HT1080 (cell line): ENCODE results near the gene KRTAP1-1. TPM values are rescaled to one million over a fixed set of nuclear protein-coding genes. Genes with fewer than 3 reads are reported as not detected.
"Not testable (repeated sequence)": the region's sequence is repeated elsewhere in the genome, so short reads cannot be mapped to it uniquely, and the experiment has no call there.

Experiments
- DNase-seq: peaks from one replicate; pipeline ENCODE4 v3.0.0-alpha.2; 2015; ENCODE audit warnings: low read depth
- small RNA-seq: library from RNA; depleted of rRNA; stranded (forward); fragments of <200 nt; gene quantifications from one replicate; pipeline ENCODE3, GENCODE V24; 2014
- total RNA-seq: library from RNA; depleted of rRNA; stranded (reverse); fragments of >200 nt; shearing (Covaris generic); gene quantifications from 2 replicates; pipeline ENCODE4 v1.2.3, GENCODE V29; 2014; rRNA removed

The KRTAP1-1 gene
- total RNA-seq, 1 experiment from 2014 or later, result not detected

DNA sequence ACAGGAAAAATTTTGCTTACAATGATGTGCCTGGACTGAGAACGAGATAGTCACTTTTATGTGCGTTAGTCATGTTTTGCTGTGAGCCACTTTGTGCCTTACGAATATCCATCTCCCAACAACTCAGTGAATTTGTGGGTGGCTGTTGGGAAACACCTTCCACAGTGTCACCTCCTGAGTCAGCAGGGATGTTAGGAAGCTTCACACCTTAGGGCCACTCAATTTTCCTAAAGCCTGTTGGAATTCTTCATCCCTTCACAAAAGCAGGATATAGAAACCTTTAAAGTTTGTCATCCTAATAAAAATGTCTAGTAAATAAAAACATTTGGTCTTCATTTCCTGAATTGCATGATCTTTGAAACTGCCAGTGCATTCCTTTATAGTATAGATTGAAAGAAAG is 28.1 kb downstream of the KRTAP1-1 start:
- no peak for DNase-seq

DNA sequence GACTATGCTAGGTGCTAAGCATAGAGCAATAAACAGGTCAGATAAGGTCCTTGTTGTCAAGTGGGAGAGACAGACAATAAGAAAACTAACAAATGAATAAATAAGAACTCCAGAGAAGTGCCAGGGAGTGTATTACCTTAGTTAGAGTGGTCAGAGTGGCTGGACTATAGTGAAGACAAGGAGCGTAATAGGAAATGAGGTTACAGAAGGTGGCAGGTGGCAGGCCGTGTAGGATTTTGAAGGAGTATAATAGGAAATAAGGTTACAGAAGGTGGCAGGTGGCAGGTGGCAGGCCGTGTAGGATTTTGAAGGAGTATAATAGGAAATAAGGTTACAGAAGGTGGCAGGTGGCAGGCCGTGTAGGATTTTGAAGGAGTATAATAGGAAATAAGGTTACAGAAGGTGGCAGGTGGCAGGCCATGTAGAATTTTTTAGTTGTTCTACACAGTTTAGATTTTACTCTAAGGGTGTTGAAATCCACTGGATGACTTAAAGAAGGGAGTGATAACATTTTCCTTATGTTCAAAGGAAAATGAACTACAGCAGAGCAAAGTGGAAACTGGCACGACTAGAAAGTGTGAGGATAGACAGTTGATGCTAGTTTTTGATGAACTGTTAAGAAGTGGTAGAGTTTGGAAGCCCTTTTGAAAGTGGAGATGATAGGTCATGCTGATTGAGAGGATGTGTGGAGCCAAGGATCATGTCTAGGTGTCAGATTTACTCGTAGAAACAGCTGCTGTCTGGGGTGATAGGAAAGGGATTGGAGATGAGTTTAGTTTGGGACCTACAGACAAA is 28.7 kb downstream of the KRTAP1-1 start:
- no peak for DNase-seq

DNA sequence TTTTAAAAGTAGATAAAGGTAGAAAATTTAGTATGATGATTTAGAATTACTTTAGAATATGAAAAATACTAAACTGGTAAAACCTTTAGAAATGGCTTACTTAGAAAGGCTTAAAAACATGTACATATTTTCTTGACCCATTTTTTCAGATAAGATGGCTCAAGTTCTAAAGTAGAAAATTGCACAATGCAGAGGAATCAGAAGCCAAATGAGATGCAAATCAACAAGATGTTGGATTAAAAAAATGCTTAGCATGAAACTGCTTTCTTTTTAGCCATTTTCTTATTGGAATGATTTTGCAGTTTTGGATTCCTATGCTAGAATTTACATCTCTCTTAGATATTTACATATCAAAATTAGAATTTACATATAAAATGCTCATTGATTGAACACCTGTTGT is 30.8 kb downstream of the KRTAP1-1 start:
- no peak for DNase-seq

DNA sequence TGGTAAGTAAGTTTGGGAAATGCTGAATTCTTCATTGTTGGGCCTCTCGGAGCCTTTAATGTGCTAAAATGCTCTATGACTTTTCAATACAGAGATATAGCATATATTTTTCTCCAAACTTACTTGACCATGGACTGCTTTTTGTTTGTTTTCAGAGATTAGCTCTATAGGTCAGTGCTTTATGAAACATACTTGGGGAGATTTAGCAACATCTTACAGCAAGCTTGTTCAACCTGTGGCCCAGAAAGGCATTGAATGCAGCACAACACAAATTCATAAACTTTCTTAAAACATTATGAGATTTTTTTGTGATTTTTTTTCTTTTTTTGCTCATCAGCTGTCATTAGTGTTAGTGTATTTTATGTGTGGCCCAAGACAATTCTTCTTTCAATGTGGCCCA is 31.3 kb downstream of the KRTAP1-1 start:
- no peak for DNase-seq

DNA sequence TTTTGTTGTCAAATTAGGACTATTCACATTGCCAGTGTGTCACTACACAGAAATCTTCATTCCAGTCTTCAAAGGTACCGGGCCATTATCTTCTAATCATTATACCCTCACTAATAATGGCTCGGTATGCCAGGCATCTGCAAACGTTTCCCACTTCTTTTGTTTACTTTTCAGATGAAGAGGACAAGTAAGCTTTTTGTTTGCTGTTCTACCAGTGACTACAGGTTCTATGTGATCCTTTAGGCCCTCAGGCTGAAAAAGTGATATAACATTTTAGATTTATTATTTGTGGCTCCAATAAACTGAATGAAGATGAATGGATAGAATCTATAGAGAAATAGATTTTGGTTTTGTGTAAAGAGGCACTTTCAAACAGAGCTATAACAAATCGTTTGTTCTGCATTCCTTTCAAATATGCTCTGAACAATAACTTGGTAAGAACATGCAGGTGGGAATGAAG is 31.9 kb downstream of the KRTAP1-1 start:
- DNase-seq, result no peak

DNA sequence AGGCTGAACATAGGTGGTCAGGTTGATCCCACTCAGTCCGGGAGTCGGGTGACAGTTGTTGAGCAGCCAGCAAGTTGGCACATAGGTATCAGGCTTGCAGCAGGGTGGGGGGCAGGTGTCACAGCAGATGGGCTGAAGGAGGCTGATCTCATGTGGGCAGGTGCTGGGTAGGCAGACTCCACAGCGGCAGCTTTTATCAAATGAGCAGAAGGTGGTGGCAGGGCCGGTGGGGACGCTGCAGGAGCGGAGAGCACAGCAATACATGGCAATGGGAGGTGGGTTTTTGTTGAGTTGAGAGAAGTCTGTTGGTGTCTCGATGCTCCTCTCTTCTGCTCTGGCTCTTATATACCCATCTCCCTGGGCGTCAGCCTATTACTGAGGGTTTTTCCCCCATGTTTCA is 32.4 kb downstream of the KRTAP1-1 start, which contains the start of gene KRTAP3-1:
Gene KRTAP3-1, minus strand, starts transcription at position 318 of the 400 bp plus-strand sequence. Its CDS starts 54 bp downstream, at position 264.
- no peak for DNase-seq

DNA sequence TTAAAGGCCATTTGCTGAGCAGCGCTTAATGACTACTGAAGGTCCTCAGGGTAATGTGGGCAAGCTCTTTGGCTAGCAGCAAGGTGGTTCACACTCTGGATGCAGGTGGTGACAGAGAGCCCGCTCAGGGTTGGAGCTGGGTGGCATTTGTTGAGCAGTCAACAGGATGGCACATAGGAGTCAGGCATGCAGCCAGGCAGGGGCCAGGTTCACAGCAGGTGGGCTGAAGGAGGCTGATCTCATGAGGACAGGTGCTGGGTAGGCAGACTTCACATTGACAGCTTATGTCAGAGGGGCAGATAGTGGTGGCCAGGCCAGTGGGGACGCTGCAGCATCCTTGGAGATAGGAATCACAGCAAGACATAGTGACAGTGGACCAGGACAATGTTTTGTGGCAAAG is 36.9 kb downstream of the KRTAP1-1 start:
- DNase-seq, result no peak

DNA sequence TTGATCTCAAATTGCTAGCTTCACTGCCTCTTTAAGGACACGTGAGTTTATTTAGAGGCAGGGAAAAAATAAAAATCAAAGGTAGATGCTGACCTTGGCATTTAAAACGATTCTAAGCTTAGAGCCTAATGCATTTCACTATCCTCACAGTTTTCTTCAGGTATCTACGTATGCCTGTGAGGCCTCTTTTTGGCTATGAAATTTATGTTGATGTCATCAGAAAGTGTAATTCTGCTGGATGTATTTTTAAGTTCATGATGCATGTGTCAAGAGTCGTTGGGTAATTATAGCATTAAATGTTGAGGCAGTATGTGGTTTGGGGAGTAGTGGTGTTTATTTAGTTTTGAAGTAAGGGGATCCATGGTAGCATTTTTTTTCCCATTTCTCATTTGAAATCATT is 37.3 kb downstream of the KRTAP1-1 start:
- no peak for DNase-seq

DNA sequence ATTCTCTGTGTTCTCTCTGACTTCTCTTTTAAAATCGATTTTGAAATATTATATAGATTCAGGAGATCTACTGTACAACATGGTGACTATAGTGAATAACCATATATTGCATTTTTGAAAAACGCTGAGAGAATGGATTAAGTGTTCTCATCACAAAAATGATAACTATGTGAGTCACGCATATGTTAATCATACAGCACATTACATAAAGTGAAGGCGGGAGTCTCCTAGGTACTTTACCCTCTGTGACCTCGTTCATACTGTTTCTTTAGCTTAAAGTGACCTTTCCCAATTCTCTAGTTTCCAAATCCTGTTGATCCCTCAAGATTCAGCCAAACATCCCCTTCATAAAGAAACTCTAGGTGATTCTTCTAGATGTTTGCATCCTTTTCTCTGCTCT is 38.4 kb downstream of the KRTAP1-1 start:
- no peak for DNase-seq

DNA sequence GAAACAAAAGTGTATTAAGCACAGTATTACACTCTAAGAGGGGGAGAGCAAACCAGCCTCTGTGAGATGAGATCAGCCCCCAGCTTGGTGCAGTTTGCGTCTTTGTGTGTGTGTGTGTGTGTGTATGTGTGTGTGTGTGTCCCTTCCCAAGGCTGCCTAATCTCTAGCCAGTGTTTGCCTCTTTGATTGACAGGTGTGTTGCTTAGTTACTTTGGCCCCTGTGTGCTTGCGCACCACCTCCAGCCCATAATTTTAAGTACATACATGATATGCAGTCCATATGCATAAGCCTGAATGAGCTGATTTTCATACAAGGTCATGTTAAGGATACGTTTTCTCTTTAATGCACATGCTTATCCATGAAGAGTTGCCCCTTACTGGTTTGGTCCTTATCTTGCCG is 39.5 kb downstream of the KRTAP1-1 start:
- DNase-seq, result no peak

DNA sequence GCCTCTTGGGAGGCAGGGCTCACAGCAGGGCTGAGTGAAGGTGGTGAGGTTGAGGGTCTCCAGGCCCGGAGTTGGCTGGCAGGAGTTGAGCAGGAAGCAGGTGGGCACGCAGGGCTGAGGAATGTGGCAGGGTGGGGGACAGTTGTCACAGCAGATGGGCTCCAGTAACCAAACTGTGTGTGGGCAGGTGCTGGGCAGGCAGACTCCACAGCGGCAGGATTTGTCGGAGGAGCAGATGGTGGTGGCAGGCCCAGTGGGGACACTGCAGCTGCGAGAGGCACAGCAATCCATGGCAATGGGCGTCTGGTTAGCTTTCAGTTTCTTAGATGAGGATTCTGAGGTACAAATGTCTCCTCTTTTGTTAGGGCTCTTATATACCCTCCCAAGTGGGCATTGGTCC is 41.7 kb downstream of the KRTAP1-1 start, which contains the start of gene KRTAP3-2:
Gene KRTAP3-2, minus strand, starts transcription at position 344 of the 400 bp plus-strand sequence. Its CDS starts 53 bp downstream, at position 291.
- DNase-seq, result not testable (repeated sequence)

DNA sequence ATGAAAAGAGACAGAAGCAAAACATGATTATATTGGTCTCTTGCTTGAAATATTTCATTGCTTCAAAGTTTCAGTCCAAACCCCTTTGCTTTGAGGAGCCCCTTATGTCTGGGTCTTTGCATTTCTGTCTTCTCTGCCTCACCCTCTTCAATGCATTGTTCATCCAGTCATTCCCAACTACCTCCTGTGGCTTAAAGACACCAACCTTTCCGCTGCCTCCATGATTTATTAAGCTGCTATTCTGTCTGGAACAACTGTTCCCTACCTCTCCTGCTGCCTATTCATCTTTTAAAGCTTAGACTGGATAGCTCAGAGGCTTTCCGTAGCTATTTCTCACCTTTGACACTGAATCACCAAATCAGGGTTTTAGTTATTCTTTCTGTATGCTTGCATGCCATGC is 43.9 kb downstream of the KRTAP1-1 start:
- no peak for DNase-seq

DNA sequence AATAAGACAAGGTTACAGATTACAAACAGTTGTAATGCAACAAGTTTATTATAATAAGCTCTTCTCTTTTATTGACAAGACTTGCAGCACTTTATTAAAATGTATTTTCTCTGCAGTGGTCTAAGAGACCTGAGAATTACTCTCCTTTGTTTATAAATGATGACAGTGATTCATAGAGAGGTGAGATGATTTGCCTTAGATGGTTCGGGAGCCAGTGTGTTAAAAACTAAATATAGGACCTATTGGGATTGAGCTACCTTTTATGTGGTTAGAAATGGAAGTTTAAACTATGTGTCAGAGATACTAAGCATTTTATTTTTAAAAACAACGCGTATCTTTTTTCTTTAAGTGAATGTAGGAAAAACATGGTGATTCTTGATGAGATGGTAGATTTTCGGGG is 44.4 kb downstream of the KRTAP1-1 start:
- DNase-seq, result no peak

DNA sequence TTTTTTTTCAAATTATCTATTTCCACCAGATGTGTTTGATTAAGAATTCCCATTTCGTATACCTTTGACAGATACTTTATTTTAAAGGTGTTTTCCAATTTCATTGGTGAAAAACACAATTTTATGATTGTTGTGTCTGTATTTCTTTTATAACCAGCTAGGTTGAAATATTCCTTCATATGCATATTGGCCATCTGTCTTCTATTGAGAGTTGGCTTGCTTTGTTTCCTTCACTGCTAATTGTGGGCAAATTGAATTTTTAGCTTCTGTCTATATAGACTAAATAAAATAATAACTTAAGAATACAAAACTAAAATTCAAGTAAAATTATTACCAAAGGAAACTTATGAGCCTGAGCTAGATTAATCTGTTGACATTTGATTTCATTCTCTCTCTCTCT is 46.1 kb downstream of the KRTAP1-1 start:
- DNase-seq, result no peak

DNA sequence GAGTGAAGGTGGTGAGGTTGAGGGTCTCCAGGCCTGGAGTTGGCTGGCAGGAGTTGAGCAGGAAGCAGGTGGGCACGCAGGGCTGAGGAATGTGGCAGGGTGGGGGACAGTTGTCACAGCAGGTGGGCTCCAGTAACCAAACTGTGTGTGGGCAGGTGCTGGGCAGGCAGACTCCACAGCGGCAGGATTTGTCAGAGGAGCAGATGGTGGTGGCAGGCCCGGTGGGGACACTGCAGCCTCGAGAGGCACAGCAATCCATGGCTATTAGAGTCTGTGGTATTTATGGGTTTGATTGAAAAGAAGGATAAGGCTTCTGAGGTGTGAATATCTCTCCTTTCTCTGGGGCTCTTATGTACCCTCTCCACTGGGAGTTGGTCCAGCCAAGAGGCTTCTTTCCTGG is 47.4 kb downstream of the KRTAP1-1 start, which contains the start of gene KRTAP3-3:
Gene KRTAP3-3, minus strand, starts transcription at position 326 of the 400 bp plus-strand sequence. Its CDS starts 67 bp downstream, at position 259.
- no peak for DNase-seq

DNA sequence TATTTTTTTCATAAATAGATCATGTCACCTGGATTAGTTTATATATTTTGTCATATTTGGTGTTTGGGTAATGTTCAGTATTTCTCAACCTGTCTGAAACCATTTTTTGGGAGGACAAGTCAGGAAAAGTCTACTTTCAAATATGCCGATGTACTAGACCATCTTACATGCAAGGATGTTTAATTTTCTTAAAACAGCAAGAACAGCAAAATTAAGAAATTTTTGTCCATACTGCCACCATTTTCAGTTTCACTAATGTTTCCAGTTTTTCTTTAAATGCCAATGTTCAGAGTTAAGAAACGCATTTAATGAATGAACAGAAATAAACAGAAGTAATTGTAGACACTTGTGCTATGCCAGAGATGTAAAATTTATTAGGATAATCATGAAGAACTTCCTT is 48.2 kb downstream of the KRTAP1-1 start:
- DNase-seq, result no peak

DNA sequence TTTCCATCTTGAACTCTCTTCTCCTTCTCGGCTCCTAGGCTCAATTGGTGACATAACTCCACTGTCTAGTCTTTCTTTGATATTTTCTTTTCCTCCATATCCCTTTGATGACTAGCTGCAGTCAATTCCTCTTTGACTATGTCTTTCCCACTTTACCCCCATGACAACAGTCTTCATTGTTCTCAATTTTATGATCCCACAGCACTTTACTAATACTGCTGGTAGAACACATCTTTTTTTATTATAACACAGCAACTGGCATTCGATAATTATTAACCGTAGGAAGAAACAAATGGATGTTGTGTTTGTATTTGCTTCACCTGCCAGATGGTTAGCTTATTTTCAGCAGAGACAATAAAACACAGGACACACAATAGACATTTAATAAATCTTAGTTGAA is 48.6 kb downstream of the KRTAP1-1 start:
- no peak for DNase-seq

Small RNAs within 50 kb of the gene (small RNA-seq; reads per million reads assigned to genes)
- gene KRTAP3-4P, result not detected

Other genes with a start within 250 kb of the KRTAP1-1 start
- gene KRT28, start 241.5 kb downstream of the KRTAP1-1 start, total RNA-seq, result not detected in 2 replicates
- 24.0 and 32.4 TPM in 2 replicates for gene KRT10, start 218.8 kb downstream of the KRTAP1-1 start, total RNA-seq
- not detected in 2 replicates for gene KRT12, start 174.2 kb downstream of the KRTAP1-1 start, total RNA-seq
- not detected in 2 replicates for gene KRT20, start 156.2 kb downstream of the KRTAP1-1 start, total RNA-seq
- gene KRT23, start 103.8 kb downstream of the KRTAP1-1 start, total RNA-seq, result 0.33 TPM in 1 of 2 replicates, not detected in the other
- not detected in 2 replicates for gene KRT39, start 74.5 kb downstream of the KRTAP1-1 start, total RNA-seq
- not detected in 2 replicates for gene KRT40, start 57.1 kb downstream of the KRTAP1-1 start, total RNA-seq
- gene KRTAP3-3, start 47.3 kb downstream of the KRTAP1-1 start, total RNA-seq, result not detected in 2 replicates
- not detected in 2 replicates for gene KRTAP3-2, start 41.5 kb downstream of the KRTAP1-1 start, total RNA-seq
- not detected in 2 replicates for gene KRTAP3-1, start 32.3 kb downstream of the KRTAP1-1 start, total RNA-seq
- gene KRTAP1-5, start 14.2 kb downstream of the KRTAP1-1 start, total RNA-seq, result not detected in 2 replicates
- not detected in 2 replicates for gene KRTAP1-4, start 11.3 kb downstream of the KRTAP1-1 start, total RNA-seq
- gene KRTAP1-3, start 6.6 kb downstream of the KRTAP1-1 start, total RNA-seq, result not detected in 2 replicates
- 2.0 TPM in 1 of 2 replicates, not detected in the other for gene KRTAP2-1, start 5.9 kb upstream of the KRTAP1-1 start, total RNA-seq
- not detected in 2 replicates for gene KRTAP2-2, start 13.8 kb upstream of the KRTAP1-1 start, total RNA-seq
- 1.2 and 6.2 TPM in 2 replicates for gene KRTAP2-3, start 18.7 kb upstream of the KRTAP1-1 start, total RNA-seq
- not detected in 2 replicates for gene KRTAP2-4, start 24.4 kb upstream of the KRTAP1-1 start, total RNA-seq
- gene KRTAP4-7, start 42.7 kb upstream of the KRTAP1-1 start, total RNA-seq, result not detected in 2 replicates
- gene KRTAP4-8, start 56.7 kb upstream of the KRTAP1-1 start, total RNA-seq, result not detected in 2 replicates
- not detected in 2 replicates for gene KRTAP4-16, start 60.8 kb upstream of the KRTAP1-1 start, total RNA-seq
- 0.29 and 0.57 TPM in 2 replicates for gene KRTAP4-9, start 63.9 kb upstream of the KRTAP1-1 start, total RNA-seq
- gene KRTAP4-11, start 76.9 kb upstream of the KRTAP1-1 start, total RNA-seq, result not detected in 2 replicates
- not detected in 2 replicates for gene KRTAP4-12, start 82.7 kb upstream of the KRTAP1-1 start, total RNA-seq
- gene KRTAP4-6, start 99.1 kb upstream of the KRTAP1-1 start, total RNA-seq, result not detected in 2 replicates
- gene KRTAP4-5, start 108.4 kb upstream of the KRTAP1-1 start, total RNA-seq, result not detected in 2 replicates
- not detected in 2 replicates for gene KRTAP4-4, start 119.3 kb upstream of the KRTAP1-1 start, total RNA-seq
- not detected in 2 replicates for gene KRTAP4-3, start 126.8 kb upstream of the KRTAP1-1 start, total RNA-seq
- not detected in 2 replicates for gene KRTAP4-2, start 136.8 kb upstream of the KRTAP1-1 start, total RNA-seq
- gene KRTAP4-1, start 143.5 kb upstream of the KRTAP1-1 start, total RNA-seq, result not detected in 2 replicates
- gene KRTAP9-1, start 148.4 kb upstream of the KRTAP1-1 start, total RNA-seq, result not detected in 2 replicates
- not detected in 2 replicates for gene KRTAP9-2, start 185.2 kb upstream of the KRTAP1-1 start, total RNA-seq
- not detected in 2 replicates for gene KRTAP9-3, start 191.0 kb upstream of the KRTAP1-1 start, total RNA-seq
- not detected in 2 replicates for gene KRTAP9-8, start 196.5 kb upstream of the KRTAP1-1 start, total RNA-seq
- not detected in 2 replicates for gene KRTAP9-4, start 208.2 kb upstream of the KRTAP1-1 start, total RNA-seq
- not detected in 2 replicates for gene KRTAP9-9, start 213.9 kb upstream of the KRTAP1-1 start, total RNA-seq
- not detected in 2 replicates for gene KRTAP9-6, start 223.9 kb upstream of the KRTAP1-1 start, total RNA-seq
- not detected in 2 replicates for gene KRTAP9-7, start 234.2 kb upstream of the KRTAP1-1 start, total RNA-seq